WI38 (cell line): Measurements from ENCODE around the gene FAM83C.

Source experiments
- H3K4me3 ChIP-seq: 2 replicates; pipeline ENCODE4 v1.5.1; 2011; ENCODE audit warnings: low read depth, mild to moderate bottlenecking, control low read depth, low read length
- TF ChIP-seq, protein P1 (sequence below): IDR thresholded peaks from 2 replicates; pipeline ENCODE4 v1.5.1; 2012; ENCODE audit warnings: low read depth, mild to moderate bottlenecking, control low read depth, low read length

The FAM83C gene

DNA sequence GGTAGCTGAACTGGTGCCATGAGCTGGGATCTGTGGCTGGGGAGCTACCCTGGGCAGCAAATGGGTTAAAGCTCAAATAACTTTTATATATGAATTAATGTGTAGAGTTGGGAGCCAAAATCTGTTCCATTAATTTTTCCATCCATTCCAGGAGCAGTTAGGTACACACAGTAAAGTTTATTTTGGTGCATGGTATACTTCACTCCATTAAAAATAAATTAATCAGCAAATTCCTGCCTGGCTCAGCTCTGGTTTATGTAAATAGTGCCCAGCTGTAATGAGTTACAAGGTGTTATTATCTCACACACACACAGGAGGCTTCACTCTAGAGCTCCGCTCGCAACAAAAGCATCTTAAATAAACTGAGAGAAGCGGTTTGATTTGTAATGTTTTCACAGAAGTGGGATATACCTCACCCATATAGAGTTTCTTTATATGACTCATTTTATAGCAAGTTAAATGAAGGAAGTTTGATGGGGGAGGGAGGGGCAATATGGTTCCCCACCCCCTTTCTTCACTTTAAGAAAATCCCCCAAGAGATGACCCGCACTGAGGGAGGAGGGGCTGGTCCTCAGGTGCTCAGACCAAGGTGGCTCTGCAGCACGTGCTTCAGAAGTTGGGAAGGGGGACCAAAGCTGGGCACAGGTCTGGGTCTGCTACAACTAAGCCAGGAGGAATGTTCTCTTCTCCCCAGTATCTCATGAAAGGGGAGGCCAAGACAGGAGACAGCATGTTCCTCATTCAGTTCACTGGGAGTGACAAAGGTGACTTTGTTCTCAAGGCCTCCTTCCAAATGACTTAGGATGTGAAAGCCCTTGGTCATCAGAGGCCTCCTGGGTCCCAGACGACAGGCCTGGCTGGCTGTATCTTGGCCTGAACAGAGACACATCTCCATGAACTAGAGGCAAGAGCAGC is 10.5 kb upstream of the FAM83C start:
- TF ChIP-seq, protein P1, sequence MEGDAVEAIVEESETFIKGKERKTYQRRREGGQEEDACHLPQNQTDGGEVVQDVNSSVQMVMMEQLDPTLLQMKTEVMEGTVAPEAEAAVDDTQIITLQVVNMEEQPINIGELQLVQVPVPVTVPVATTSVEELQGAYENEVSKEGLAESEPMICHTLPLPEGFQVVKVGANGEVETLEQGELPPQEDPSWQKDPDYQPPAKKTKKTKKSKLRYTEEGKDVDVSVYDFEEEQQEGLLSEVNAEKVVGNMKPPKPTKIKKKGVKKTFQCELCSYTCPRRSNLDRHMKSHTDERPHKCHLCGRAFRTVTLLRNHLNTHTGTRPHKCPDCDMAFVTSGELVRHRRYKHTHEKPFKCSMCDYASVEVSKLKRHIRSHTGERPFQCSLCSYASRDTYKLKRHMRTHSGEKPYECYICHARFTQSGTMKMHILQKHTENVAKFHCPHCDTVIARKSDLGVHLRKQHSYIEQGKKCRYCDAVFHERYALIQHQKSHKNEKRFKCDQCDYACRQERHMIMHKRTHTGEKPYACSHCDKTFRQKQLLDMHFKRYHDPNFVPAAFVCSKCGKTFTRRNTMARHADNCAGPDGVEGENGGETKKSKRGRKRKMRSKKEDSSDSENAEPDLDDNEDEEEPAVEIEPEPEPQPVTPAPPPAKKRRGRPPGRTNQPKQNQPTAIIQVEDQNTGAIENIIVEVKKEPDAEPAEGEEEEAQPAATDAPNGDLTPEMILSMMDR: no peak
- H3K4me3 ChIP-seq: no peak overlapping the region

DNA sequence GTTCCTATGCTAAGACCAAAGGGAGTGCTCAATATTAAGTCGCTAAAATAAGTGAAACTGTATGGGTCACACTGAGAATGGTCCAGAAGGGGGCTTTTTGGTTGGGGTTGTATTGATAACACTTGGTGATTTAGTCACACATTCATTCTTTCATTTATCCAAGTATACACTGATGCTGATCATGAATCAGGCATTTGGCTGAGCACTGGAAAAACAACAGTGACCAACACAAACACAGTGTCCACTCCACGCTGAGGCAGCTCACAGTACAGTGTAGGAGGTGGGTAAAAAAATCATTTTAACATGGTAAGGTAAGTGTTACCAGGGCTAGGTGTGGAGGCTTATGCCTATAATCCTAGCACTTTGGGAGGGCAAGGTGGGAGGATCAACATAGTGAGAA is 9.2 kb upstream of the FAM83C start:
- H3K4me3 ChIP-seq: no peak overlapping the region
- TF ChIP-seq, protein P1: no peak

DNA sequence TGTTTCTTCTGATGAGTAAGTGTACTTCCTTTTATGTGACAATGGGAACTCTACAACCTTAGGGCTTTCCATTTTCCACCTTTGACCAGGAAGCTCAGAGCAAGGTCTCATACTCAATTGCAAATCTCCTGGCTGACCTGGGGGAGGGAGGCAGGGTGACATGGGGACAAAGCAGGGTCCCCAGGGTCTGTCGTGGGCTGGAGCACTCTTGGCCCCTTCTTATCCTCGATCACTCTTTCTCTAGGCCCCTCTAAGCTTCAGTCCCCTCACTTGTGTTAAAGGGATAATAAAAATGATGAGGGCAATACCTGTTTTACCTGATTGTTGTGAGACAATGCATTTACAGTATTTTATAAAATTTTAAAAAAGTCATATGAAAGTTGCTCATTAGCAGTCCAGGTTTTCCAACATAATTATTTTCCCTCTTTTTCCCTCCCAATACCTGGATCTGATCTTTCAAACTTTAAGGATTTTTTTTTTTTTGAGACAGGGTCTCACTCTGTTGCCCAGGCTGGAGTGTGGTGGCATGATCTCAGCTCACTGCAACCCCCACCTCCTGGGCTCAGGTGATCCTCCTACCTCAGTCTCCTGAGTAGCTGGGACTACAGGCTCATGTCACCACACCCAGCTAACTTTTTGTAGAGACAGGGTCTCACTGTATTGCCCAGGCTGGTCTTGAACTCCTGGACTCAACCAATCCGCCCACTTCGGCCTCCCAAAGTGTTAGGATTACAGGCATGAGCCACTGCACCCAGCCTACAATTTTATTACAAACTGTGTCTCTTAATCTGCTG is 8.4 kb upstream of the FAM83C start:
- no peak overlapping the region for H3K4me3 ChIP-seq
- TF ChIP-seq, protein P1: no peak

DNA sequence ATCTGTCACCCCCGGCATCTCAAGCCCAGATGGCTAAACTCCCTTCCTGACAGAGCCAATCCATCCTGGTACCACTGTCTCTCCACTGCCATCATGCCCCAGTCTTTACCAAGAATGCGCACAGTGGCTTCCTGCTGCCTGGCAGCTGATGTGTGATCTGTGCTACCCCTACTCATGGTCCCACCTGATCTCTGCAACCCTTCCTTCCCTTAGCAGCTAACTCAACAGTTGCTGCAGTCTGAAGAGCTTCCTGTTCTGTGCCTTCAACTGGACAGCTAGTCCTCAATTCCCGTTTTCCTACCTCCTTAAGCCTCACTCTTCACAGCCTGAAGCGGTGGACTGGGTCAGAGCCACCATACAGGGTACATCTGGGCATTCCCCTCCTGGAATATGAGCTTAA is 7.6 kb upstream of the FAM83C start:
- TF ChIP-seq, protein P1: no peak
- no peak overlapping the region for H3K4me3 ChIP-seq

DNA sequence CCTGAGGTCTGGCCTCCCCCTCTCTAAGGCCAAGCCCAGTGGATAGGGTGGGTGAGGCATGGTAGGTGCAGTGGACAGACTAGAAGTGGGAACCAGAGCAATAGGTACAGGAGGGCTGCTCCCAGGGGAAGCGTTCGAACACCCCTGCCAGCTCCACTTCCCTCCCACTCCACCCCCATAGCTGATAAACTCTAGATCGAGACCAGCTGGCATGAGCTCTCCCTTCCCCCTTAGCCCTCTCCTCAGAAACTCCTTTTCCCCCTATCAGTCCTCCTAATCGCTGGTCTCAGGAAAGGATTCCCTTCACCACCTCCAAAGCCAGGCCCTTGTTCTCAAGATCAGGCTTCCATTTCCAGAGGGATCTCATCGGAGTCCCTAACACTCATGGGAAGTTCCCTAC is 6.0 kb upstream of the FAM83C start:
- TF ChIP-seq, protein P1: no peak
- H3K4me3 ChIP-seq: no peak overlapping the region

DNA sequence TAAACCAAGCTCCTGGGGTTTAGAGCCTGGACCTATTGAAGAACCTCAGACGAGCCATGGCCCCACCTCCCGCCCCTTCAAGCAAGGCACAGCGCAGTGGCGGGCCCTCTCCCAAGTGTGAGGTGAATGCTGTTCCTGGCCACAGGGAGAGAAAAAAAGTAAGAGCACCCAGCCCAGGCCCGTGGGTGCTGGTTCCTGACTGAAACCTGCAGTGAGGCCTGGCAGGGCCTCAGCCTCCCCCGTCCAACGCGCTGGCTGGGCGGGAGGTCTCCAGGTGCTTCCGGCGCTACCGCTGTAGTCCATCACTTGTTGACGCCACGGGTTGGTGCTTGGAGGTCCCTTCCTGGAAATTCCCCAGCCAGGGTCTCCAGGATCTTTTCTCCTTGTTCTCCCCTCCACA is 5.5 kb upstream of the FAM83C start:
- H3K4me3 ChIP-seq: no peak overlapping the region
- TF ChIP-seq, protein P1: no peak

DNA sequence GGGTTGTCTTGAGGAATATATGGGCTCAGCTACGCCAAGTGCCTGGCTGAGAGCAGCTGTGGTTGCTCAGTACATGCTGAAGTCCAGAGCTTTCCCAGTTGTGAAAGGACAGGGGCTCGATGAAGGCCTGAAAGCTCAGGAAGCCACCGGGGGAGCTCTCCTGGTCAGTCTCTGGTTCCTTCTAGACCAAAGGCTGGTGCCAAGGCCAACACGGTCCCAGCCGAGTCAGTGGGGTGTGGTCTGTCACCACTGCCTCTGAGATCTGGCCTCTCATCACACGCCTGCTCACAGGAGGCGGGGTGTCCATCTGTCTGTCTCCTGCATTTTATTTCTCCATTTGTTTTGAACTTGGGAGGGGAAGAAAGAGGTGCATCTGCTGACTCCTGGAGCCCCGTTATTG is 4.9 kb upstream of the FAM83C start:
- H3K4me3 ChIP-seq: no peak overlapping the region
- TF ChIP-seq, protein P1: no peak
